GM12872 (cell line): ENCODE results near the gene SMG6.

Experiments used
- CTCF ChIP-seq: IDR thresholded peaks from 3 replicates; pipeline ENCODE4 v1.5.1; 2011; ENCODE audit warnings: low read depth, mild to moderate bottlenecking, low read length, moderate library complexity; ENCODE audit not compliant: insufficient read depth

SMG6 gene

GRCh38 chr17:2266865-2267228 is 36.7 kb downstream of the SMG6 start:
- TF ChIP-seq CTCF, result no peak

GRCh38 chr17:2266045-2266864 is 37.3 kb downstream of the SMG6 start:
- TF ChIP-seq CTCF, result no peak

- TF ChIP-seq CTCF, result no peak
Observed at GRCh38 chr17:2264067-2264860, 39.3 kb downstream of the SMG6 start.

GRCh38 chr17:2263183-2264066 is 40.2 kb downstream of the SMG6 start:
- TF ChIP-seq CTCF, result no peak

GRCh38 chr17:2262135-2262587 is 41.4 kb downstream of the SMG6 start:
- TF ChIP-seq CTCF, result no peak

GRCh38 chr17:2259769-2260536 is 43.6 kb downstream of the SMG6 start:
- no peak for TF ChIP-seq CTCF
